K562 (cell line): Measurements from ENCODE around the gene PHYKPL. TPM values are rescaled to one million over a fixed set of nuclear protein-coding genes. Genes with fewer than 3 reads are reported as not detected.

Experiments
- BRD9 ChIP-seq: fragments of 450-650 bp; IDR thresholded peaks from 2 replicates; pipeline ENCODE4 v1.6.1; 2018; ENCODE audit warnings: low read depth; ENCODE audit not compliant: partially characterized antibody
- CBX8 ChIP-seq: fragments of 200-600 bp; sonication (generic); IDR thresholded peaks from 2 replicates; pipeline ENCODE4 v1.6.1; 2012; ENCODE audit warnings: borderline replicate concordance, mixed run types, low read depth, mild to moderate bottlenecking, moderate library complexity, mixed read lengths, low read length, control low read depth, inconsistent platforms; ENCODE audit not compliant: poor library complexity, severe bottlenecking; ENCODE audit errors: extremely low read depth
- E2F5 ChIP-seq: sonication (generic); formaldehyde crosslinking; IDR thresholded peaks from 2 replicates; pipeline ENCODE4 v1.8.0; 2022; ENCODE audit warnings: mild to moderate bottlenecking, missing genetic modification reagents
- HMBOX1 ChIP-seq: sonication (generic); IDR thresholded peaks from 2 replicates; pipeline ENCODE4 v1.6.1; 2016
- HOXB6 ChIP-seq: fragments of 250-450 bp; sonication (Bioruptor Pico); IDR thresholded peaks from 2 replicates; pipeline ENCODE4 v1.5.1; 2022; ENCODE audit warnings: mild to moderate bottlenecking, borderline replicate concordance
- IRF9 ChIP-seq: fragments of 450-650 bp; IDR thresholded peaks from 2 replicates; pipeline ENCODE4 v1.6.1; 2016; ENCODE audit warnings: missing biosample characterization, missing genetic modification characterization
- L3MBTL2 ChIP-seq: fragments of 450-650 bp; IDR thresholded peaks from 2 replicates; pipeline ENCODE4 v1.6.1; 2016; ENCODE audit warnings: mild to moderate bottlenecking, moderate library complexity
- MCM5 ChIP-seq: fragments of 450-650 bp; IDR thresholded peaks from 2 replicates; pipeline ENCODE4 v1.6.1; 2016; ENCODE audit warnings: low read depth
- MEF2A ChIP-seq: IDR thresholded peaks from 2 replicates; pipeline ENCODE4 v1.6.1; 2011; ENCODE audit warnings: low read depth, mild to moderate bottlenecking, low read length, moderate library complexity; ENCODE audit not compliant: control insufficient read depth
- MIER1 ChIP-seq: fragments of 450-650 bp; IDR thresholded peaks from 2 replicates; pipeline ENCODE4 v1.6.1; 2016; ENCODE audit warnings: antibody characterized with exemption, mild to moderate bottlenecking, low read depth
- MTF1 ChIP-seq: fragments of 250-450 bp; sonication (Bioruptor Pico); IDR thresholded peaks from 2 replicates; pipeline ENCODE4 v1.9.0; 2021; ENCODE audit warnings: moderate library complexity, mild to moderate bottlenecking, inconsistent platforms, borderline replicate concordance
- PHF20 ChIP-seq: fragments of 450-650 bp; IDR thresholded peaks from 2 replicates; pipeline ENCODE4 v1.6.1; 2018; ENCODE audit not compliant: partially characterized antibody
- RAD51 ChIP-seq: fragments of 450-650 bp; IDR thresholded peaks from 2 replicates; pipeline ENCODE4 v1.7.1; 2016; ENCODE audit warnings: low read depth, mild to moderate bottlenecking, borderline replicate concordance
- SAFB2 ChIP-seq: fragments of 200-400 bp; formaldehyde crosslinking; IDR thresholded peaks from 2 replicates; pipeline ENCODE4 v1.6.1; 2018; ENCODE audit warnings: borderline replicate concordance, low read length, low read depth, moderate library complexity; ENCODE audit not compliant: severe bottlenecking
- SFPQ ChIP-seq: fragments of 200-400 bp; formaldehyde crosslinking; IDR thresholded peaks from 2 replicates; pipeline ENCODE4 v1.6.1; 2017; ENCODE audit warnings: mild to moderate bottlenecking, low read depth, low read length, moderate library complexity
- SIX5 ChIP-seq, 2 experiments: IDR thresholded peaks; 2 replicates each; pipeline ENCODE4 v1.6.1; 2011; ENCODE audit warnings: low read length in 2 of 2, borderline replicate concordance in 1 of 2, low read depth in 1 of 2, mild to moderate bottlenecking in 1 of 2, moderate library complexity in 1 of 2; ENCODE audit not compliant: insufficient read depth in 1 of 2
- SMC3 ChIP-seq: conservative IDR thresholded peaks from 2 replicates; pipeline ENCODE4 v1.6.1; 2011; ENCODE audit warnings: low read depth, low read length, improper control_type of control experiment; ENCODE audit not compliant: insufficient read depth
- SUPT5H ChIP-seq: fragments of 450-650 bp; IDR thresholded peaks from 2 replicates; pipeline ENCODE4 v1.6.1; 2016
- USF1 ChIP-seq: sonication (generic); formaldehyde crosslinking; IDR thresholded peaks from 2 replicates; pipeline ENCODE4 v1.9.0; 2022; ENCODE audit warnings: mild to moderate bottlenecking, missing genetic modification reagents
- ZNF140 ChIP-seq: fragments of 250-450 bp; sonication (Bioruptor Pico); IDR thresholded peaks from 2 replicates; pipeline ENCODE4 v1.8.0; 2021; ENCODE audit warnings: moderate library complexity, mild to moderate bottlenecking, inconsistent platforms
- ZNF408 ChIP-seq: fragments of 250-450 bp; sonication (Bioruptor Pico); IDR thresholded peaks from 2 replicates; pipeline ENCODE4 v1.4.0; 2020; ENCODE audit warnings: low read depth, mild to moderate bottlenecking, moderate library complexity
- polyA plus RNA-seq, 8 experiments: library from polyadenylated mRNA; depleted of rRNA in 4 of 8; stranded (reverse) in 5 of 8; unstranded in 3 of 8; fragments of >200 nt; fragmentation: Nextera tagmentation in 2 of 8; fragmentation: Illumina TruSeq in 1 of 8; extraction: Ambion mirVana in 2 of 8; extraction: Trizol in 1 of 8; gene quantifications; 2 replicates each; pipeline versions ENCODE4 v1.2.1 to v1.2.3, GENCODE V29; 2011 to 2014; ENCODE audit warnings: inconsistent platforms in 1 of 8, missing spikeins in 1 of 8
- total RNA-seq, 7 experiments: library from RNA; depleted of rRNA in 6 of 7; stranded (reverse); fragments of >200 nt in 6 of 7; fragmentation: Illumina TruSeq in 2 of 7; extraction: Trizol in 2 of 7; gene quantifications; 2 replicates each; pipeline versions ENCODE4 v1.2.1 to v1.2.3, GENCODE V29; 2011 to 2021; ENCODE audit warnings: low replicate concordance in 1 of 7

The PHYKPL gene
- total and polyA plus RNA-seq, 9 of the 15 experiments (the other 6 are each of a cell fraction or from before 2014, with no cell fraction given): 4.7 to 34.7 (median 18.6) TPM

- no peak for TF ChIP-seq ZNF408 (CRISPR knock-in tag)
- TF ChIP-seq RAD51: peak; percentile 90
- TF ChIP-seq IRF9 (tag): no peak
- no peak for TF ChIP-seq SFPQ
- no peak for TF ChIP-seq MEF2A
- TF ChIP-seq MIER1: no peak
- no peak for TF ChIP-seq ZNF140 (CRISPR knock-in tag)
- TF ChIP-seq BRD9: no peak
- TF ChIP-seq PHF20: no peak
- TF ChIP-seq E2F5: no peak
- no peak for TF ChIP-seq SMC3
- TF ChIP-seq USF1 (CRISPR knock-in tag): peak; percentile 92
- peak; percentile 89 for TF ChIP-seq L3MBTL2
- no peak for TF ChIP-seq SIX5 (IDR thresholded peaks at IDR 0.05; ENCODE audit: borderline replicate concordance in 1 of 2, insufficient read depth in 1 of 2, low read depth in 1 of 2, low read length in 2 of 2)
- TF ChIP-seq SAFB2: no peak
- TF ChIP-seq CBX8: no peak
- TF ChIP-seq HMBOX1: no peak
- no peak for TF ChIP-seq HOXB6 (CRISPR knock-in tag)
- no peak for TF ChIP-seq MCM5
- TF ChIP-seq MTF1 (CRISPR knock-in tag): no peak
- no peak for TF ChIP-seq SUPT5H
These were observed 4.1 kb upstream of the PHYKPL start (continued) for GRCh38 chr5:178236679-178237078.
